ENCODE measurements around the gene N4BP2L2.

The N4BP2L2 gene

GRCh38 chr13:32471187-32471922, 67.2 kb downstream of the N4BP2L2 start:
- in situ Hi-C loops (cut with MboI; ENCODE audit: low sequenced_read_pairs): no loop called here

GRCh38 chr13:32468502-32469142, 70.0 kb downstream of the N4BP2L2 start:
- in situ Hi-C loops (cut with MboI; ENCODE audit: low sequenced_read_pairs): no loop called here

GRCh38 chr13:32456591-32456990, 82.0 kb downstream of the N4BP2L2 start:
- in situ Hi-C loops (cut with MboI; ENCODE audit: low sequenced_read_pairs): no loop called here

GRCh38 chr13:32455594-32455903, 83.0 kb downstream of the N4BP2L2 start:
- in situ Hi-C loops (cut with MboI; ENCODE audit: low sequenced_read_pairs): no loop called here

GRCh38 chr13:32454886-32455593, 83.6 kb downstream of the N4BP2L2 start:
- in situ Hi-C loops (cut with MboI; ENCODE audit: low sequenced_read_pairs): no loop called here

- in situ Hi-C loops (cut with MboI; ENCODE audit: low sequenced_read_pairs): no loop called here
Observed at GRCh38 chr13:32453981-32454380, 84.6 kb downstream of the N4BP2L2 start.

- in situ Hi-C loops (cut with MboI; ENCODE audit: low sequenced_read_pairs): no loop called here
Observed at GRCh38 chr13:32448972-32449371, 89.6 kb downstream of the N4BP2L2 start.

- in situ Hi-C loops (cut with MboI; ENCODE audit: low sequenced_read_pairs): no loop called here
Observed at GRCh38 chr13:32447894-32448623, 90.5 kb downstream of the N4BP2L2 start.

GRCh38 chr13:32446773-32447465, 91.7 kb downstream of the N4BP2L2 start:
- in situ Hi-C loops (cut with MboI; ENCODE audit: low sequenced_read_pairs): no loop called here

- in situ Hi-C loops (cut with MboI; ENCODE audit: low sequenced_read_pairs): no loop called here
Observed at GRCh38 chr13:32446220-32446619, 92.4 kb downstream of the N4BP2L2 start.

GRCh38 chr13:32445461-32445860, 93.1 kb downstream of the N4BP2L2 start:
- in situ Hi-C loops (cut with MboI; ENCODE audit: low sequenced_read_pairs): no loop called here

- in situ Hi-C loops (cut with MboI; ENCODE audit: low sequenced_read_pairs): no loop called here
Observed at GRCh38 chr13:32443111-32443510, 95.5 kb downstream of the N4BP2L2 start.

GRCh38 chr13:32438871-32439270, 99.7 kb downstream of the N4BP2L2 start:
- in situ Hi-C loops (cut with MboI; ENCODE audit: low sequenced_read_pairs): no loop called here

- in situ Hi-C loops (cut with MboI; ENCODE audit: low sequenced_read_pairs): no loop called here
Observed at GRCh38 chr13:32432856-32433255, 105.7 kb downstream of the N4BP2L2 start.

- in situ Hi-C loops (cut with MboI; ENCODE audit: low sequenced_read_pairs): no loop called here
Observed at GRCh38 chr13:32431361-32431760, 107.2 kb downstream of the N4BP2L2 start.

- in situ Hi-C loops (cut with MboI; ENCODE audit: low sequenced_read_pairs): no loop called here
Observed at GRCh38 chr13:32430018-32430747, 108.4 kb downstream of the N4BP2L2 start.

- in situ Hi-C loops (cut with MboI; ENCODE audit: low sequenced_read_pairs): no loop called here
Observed at GRCh38 chr13:32429433-32429909, 109.1 kb downstream of the N4BP2L2 start.

- in situ Hi-C loops (cut with MboI; ENCODE audit: low sequenced_read_pairs): no loop called here
Observed at GRCh38 chr13:32428581-32429432, 109.8 kb downstream of the N4BP2L2 start.

All from hTERT RPE-1 (cell line).